Activated CD4-positive, alpha-beta memory T cell treated with anti-CD3 and anti-CD28 coated beads for 36 hours (primary cell): ENCODE data around the gene ARG2. TPM values are rescaled to one million over a fixed set of nuclear protein-coding genes. Genes with fewer than 3 reads are reported as not detected.
A peak's percentile ranks its signal among the peaks of the same experiment; 100 is the strongest.
"Not testable (repeated sequence)": the region's sequence is repeated elsewhere in the genome, so short reads cannot be mapped to it uniquely, and the experiment has no call there.

Source experiments
- CTCF ChIA-PET: fragments of 350-600 bp; sonication (Branson Sonifier 250); formaldehyde crosslinking; loops from one replicate; lab custom pipeline; 2021; ENCODE audit warnings: antibody characterized with exemption, inconsistent platforms; lab: Charles Lee
- POLR2A ChIA-PET: fragments of 350-600 bp; sonication (Branson Sonifier 250); formaldehyde crosslinking; loops from one replicate; lab custom pipeline; 2021; ENCODE audit warnings: antibody characterized with exemption; lab: Charles Lee
- DNase-seq: peaks from one replicate; pipeline ENCODE4 v3.0.0-alpha.2; 2020
- H3K27ac Mint-ChIP-seq: one replicate; pipeline ENCODE4 v1.8.0; 2021; ENCODE audit warnings: mixed read lengths
- H3K27me3 Mint-ChIP-seq: one replicate; pipeline ENCODE4 v1.8.0; 2021; ENCODE audit warnings: mixed read lengths
- H3K36me3 Mint-ChIP-seq: one replicate; pipeline ENCODE4 v1.8.0; 2021; ENCODE audit warnings: mixed read lengths
- H3K4me1 Mint-ChIP-seq: one replicate; pipeline ENCODE4 v1.8.0; 2021; ENCODE audit warnings: low read depth, mixed read lengths
- H3K4me3 Mint-ChIP-seq: one replicate; pipeline ENCODE4 v1.8.0; 2021; ENCODE audit warnings: mild to moderate bottlenecking, mixed read lengths
- H3K9me3 Mint-ChIP-seq: one replicate; pipeline ENCODE4 v1.8.0; 2021; ENCODE audit warnings: mixed read lengths
- intact Hi-C: fragments of 100-400 bp; cut with micrococcal nuclease; formaldehyde crosslinking; loops from one replicate; pipeline ENCODE4 v1.15.1; 2023
- total RNA-seq, 2 experiments: library from RNA; stranded (reverse); gene quantifications; one replicate each; pipeline ENCODE4 v1.2.3, GENCODE V29; 2021

The ARG2 gene
- total RNA-seq, 2 experiments from 2014 or later, result 6.8 to 7.6 TPM

DNA sequence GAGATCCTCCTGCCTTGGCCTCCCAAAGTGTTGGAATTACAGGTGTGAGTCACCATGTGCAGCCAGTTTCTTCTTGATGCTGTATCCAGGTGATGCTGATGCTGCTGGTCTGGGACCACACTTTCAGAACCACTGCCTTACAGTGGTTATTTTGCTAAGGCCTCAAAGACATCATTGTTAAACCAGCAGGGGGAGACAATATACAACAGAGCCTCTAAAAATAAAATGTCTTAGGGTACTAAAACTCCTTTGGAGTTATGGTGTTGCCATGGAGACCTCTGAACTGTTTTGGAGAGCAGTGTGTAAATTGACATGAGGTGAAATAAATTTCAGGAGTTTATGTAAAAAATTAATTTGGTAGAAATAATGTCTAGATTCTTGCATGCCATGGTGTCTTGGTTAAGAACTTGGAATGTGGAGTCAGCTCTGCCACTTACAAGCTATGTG, 1.1 kb upstream of the ARG2 start:
- CTCF ChIA-PET, result interaction anchor here (0.6 to 4.7 kb wide), 29 partner anchors 8 to 258 kb away, joined by 3 to 149 read pairs (median 4); partner anchors contain the start of genes ATP6V1D, EIF2S1, PIGH and PLEKHH1
- intact Hi-C loops, result loop anchor here (1.0 to 2.0 kb wide), 5 partner anchors 18 to 202 kb away; partner anchors contain the start of genes PIGH and RDH11
- H3K36me3 Mint-ChIP-seq, result no peaks in the 10 kb centered on the region
- peak; percentile 22 for DNase-seq
- peaks cover 26% of the 10 kb centered on the region for H3K4me1 Mint-ChIP-seq
- H3K27me3 Mint-ChIP-seq, result peaks cover 13% of the 10 kb centered on the region
- peak overlapping the region; percentile 84 for H3K4me3 Mint-ChIP-seq
- no peaks in the 10 kb centered on the region for H3K9me3 Mint-ChIP-seq
- no peak overlapping the region for H3K27ac Mint-ChIP-seq
- POLR2A ChIA-PET, result interaction anchor here (0.8 kb wide), 1 partner anchor 77 kb away, joined by 4 read pairs; the partner anchor contains the start of gene RDH11

- peaks cover 2% of the 10 kb centered on the region for H3K36me3 Mint-ChIP-seq
- intact Hi-C loops, result no loop called here
- H3K4me3 Mint-ChIP-seq, result peak overlapping the region; percentile 84
- ChIA-PET POLR2A (interaction anchor here (0.7 to 1.7 kb wide), 4 partner anchors 20 to 75 kb away, joined by 3 to 6 read pairs (median 4); partner anchors contain the start of genes PIGH and RDH11), CTCF (interaction anchor here (1.1 to 4.7 kb wide), 3 partner anchors 47 to 85 kb away, joined by 4 to 149 read pairs (median 92); no protein-coding TSS in a partner anchor)
- no peak overlapping the region for H3K27ac Mint-ChIP-seq
- H3K4me1 Mint-ChIP-seq, result peaks cover 26% of the 10 kb centered on the region
- H3K9me3 Mint-ChIP-seq, result no peaks in the 10 kb centered on the region
- peak; percentile 16 for DNase-seq
- H3K27me3 Mint-ChIP-seq, result peaks cover 15% of the 10 kb centered on the region
Measured at GRCh38 chr14:67620217-67620785, 581 bp downstream of the ARG2 start.

DNA sequence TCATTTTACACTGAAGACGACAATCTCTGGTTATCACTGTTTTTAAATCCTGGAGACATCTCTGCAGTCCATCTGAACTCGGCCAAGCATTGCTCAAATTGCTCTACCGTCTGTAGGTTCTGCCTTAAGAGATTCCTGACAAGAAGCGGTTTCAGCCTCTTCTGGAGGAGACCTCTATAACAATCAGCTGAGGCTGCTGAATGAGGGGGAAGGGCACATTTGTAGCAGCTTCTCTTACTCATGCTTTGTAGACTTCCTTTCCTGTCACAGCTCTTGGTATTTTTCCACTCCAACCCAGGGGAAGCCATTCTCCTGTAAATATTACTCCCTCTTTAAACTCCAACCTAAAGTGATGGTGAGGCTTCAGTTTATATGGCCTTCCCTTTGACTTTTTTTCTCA, 3.0 kb downstream of the ARG2 start:
- POLR2A ChIA-PET, result no interaction called here
- Mint-ChIP-seq H3K4me3 (no peak overlapping the region), H3K36me3 (peaks cover 2% of the 10 kb centered on the region), H3K27me3 (peaks cover 15% of the 10 kb centered on the region), H3K27ac (no peak overlapping the region), H3K9me3 (no peaks in the 10 kb centered on the region), H3K4me1 (peaks cover 26% of the 10 kb centered on the region)
- DNase-seq, result peak; percentile 24
- intact Hi-C loops, result loop anchor here (2.0 kb wide), 1 partner anchor 20 kb away; no protein-coding TSS in a partner anchor
- CTCF ChIA-PET, result interaction anchor here (1.2 kb wide), 1 partner anchor 82 kb away, joined by 6 read pairs; no protein-coding TSS in a partner anchor

GRCh38 chr14:67623114-67623513, 3.4 kb downstream of the ARG2 start:
- CTCF ChIA-PET, result interaction anchor here (1.2 kb wide), 1 partner anchor 81 kb away, joined by 6 read pairs; no protein-coding TSS in a partner anchor
- DNase-seq, result no peak
- Mint-ChIP-seq H3K4me3 (no peak overlapping the region), H3K4me1 (peaks cover 26% of the 10 kb centered on the region), H3K27ac (no peak overlapping the region), H3K27me3 (peaks cover 15% of the 10 kb centered on the region), H3K9me3 (no peaks in the 10 kb centered on the region), H3K36me3 (peaks cover 2% of the 10 kb centered on the region)
- POLR2A ChIA-PET, result no interaction called here
- intact Hi-C loops, result loop anchor here (2.0 kb wide), 1 partner anchor 20 kb away; no protein-coding TSS in a partner anchor

DNA sequence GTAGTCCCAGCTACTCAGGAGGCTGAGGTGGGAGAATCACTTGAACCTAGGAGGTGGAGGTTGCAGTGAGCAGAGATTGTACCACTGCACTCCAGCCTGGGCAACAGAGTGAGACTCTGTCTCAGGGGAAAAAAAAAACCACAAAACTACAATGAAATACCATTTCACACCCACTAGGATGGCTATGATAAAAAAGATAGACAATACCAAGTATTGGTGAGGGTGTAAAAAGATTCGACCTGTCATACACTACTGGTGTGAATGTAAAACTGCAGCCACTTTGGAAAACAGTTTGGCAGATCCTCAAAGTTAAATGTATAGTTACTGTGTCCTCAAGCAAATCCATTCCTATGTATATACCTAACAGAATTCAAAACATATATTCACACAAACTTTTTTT, 6.4 kb downstream of the ARG2 start:
- H3K36me3 Mint-ChIP-seq, intact Hi-C loops, CTCF ChIA-PET, H3K4me3 Mint-ChIP-seq, H3K27ac Mint-ChIP-seq, H3K4me1 Mint-ChIP-seq, H3K27me3 Mint-ChIP-seq, DNase-seq, H3K9me3 Mint-ChIP-seq, POLR2A ChIA-PET: not testable (repeated sequence)

DNA sequence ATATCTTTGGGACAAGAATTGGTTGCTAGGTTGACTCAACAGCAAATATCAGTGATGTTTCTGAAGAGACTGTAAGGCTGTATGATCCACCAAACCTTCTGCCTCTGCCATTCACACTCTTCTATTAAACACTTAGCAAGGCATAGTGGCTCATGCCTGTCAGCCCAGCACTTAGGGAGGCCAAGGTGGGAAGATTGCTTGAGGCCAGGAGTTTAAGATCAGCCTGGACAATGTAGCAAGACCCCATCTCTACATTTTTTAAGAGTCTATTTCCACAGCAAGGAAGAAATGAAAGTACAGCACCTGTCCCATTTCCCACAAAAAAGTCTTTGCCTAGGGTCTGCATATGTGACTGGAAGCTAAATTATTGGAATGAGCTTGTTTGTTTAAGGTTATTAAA, 7.8 kb downstream of the ARG2 start:
- Mint-ChIP-seq H3K27me3 (peaks cover 4% of the 10 kb centered on the region), H3K4me3 (no peak overlapping the region), H3K9me3 (no peaks in the 10 kb centered on the region), H3K4me1 (peaks cover 8% of the 10 kb centered on the region), H3K36me3 (peaks cover 2% of the 10 kb centered on the region), H3K27ac (no peak overlapping the region)
- POLR2A ChIA-PET, result no interaction called here
- intact Hi-C loops, result no loop called here
- CTCF ChIA-PET, result interaction anchor here (0.8 to 1.2 kb wide), 3 partner anchors 8 to 77 kb away, joined by 3 to 7 read pairs (median 3); partner anchors contain the start of genes ARG2 and PIGH
- DNase-seq, result no peak

GRCh38 chr14:67630186-67630585, 10.5 kb downstream of the ARG2 start:
- intact Hi-C loops, result no loop called here
- ChIA-PET CTCF (no interaction called here), POLR2A (no interaction called here)
- Mint-ChIP-seq H3K36me3 (no peaks in the 10 kb centered on the region), H3K4me3 (no peak overlapping the region), H3K9me3 (no peaks in the 10 kb centered on the region), H3K27ac (no peak overlapping the region), H3K4me1 (no peaks in the 10 kb centered on the region), H3K27me3 (no peaks in the 10 kb centered on the region)
- DNase-seq, result no peak

DNA sequence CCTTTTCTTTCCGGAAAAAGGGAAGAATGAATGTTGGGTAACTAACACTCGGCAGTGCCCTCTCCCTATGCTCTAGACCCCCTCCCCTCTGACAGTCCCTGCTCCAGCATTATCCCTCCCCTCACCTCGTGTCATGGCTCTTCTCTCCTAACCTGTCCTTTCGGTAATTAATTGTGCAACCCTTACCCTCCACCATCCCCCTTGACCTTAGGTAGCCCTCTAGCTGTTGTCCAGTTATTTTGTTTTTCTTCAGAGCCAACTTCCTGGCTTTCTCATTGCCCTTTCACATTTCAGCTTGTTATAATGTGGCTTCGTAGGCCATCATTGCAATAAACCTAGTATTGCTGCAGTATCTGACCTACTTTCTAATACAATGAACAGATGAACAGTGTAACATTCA, 11.2 kb downstream of the ARG2 start:
- ChIA-PET CTCF (interaction anchor here (0.9 to 1.4 kb wide), 3 partner anchors 12 to 74 kb away, joined by 3 to 5 read pairs (median 4); partner anchors contain the start of gene PIGH), POLR2A (interaction anchor here (0.8 to 1.3 kb wide), 2 partner anchors 44 to 200 kb away, joined by 3 read pairs; no protein-coding TSS in a partner anchor)
- Mint-ChIP-seq H3K36me3 (no peaks in the 10 kb centered on the region), H3K27ac (no peak overlapping the region), H3K9me3 (no peaks in the 10 kb centered on the region), H3K4me1 (no peaks in the 10 kb centered on the region), H3K4me3 (no peak overlapping the region), H3K27me3 (no peaks in the 10 kb centered on the region)
- intact Hi-C loops, result no loop called here
- no peak for DNase-seq

GRCh38 chr14:67633451-67634147, 13.9 kb downstream of the ARG2 start:
- CTCF ChIA-PET, result interaction anchor here (0.8 kb wide), 1 partner anchor 206 kb away, joined by 3 read pairs; no protein-coding TSS in a partner anchor
- Mint-ChIP-seq H3K4me1 (no peaks in the 10 kb centered on the region), H3K9me3 (no peaks in the 10 kb centered on the region), H3K27ac (no peak overlapping the region), H3K4me3 (no peak overlapping the region), H3K36me3 (no peaks in the 10 kb centered on the region), H3K27me3 (no peaks in the 10 kb centered on the region)
- POLR2A ChIA-PET, result interaction anchor here (0.5 kb wide), 1 partner anchor 38 kb away, joined by 3 read pairs; no protein-coding TSS in a partner anchor
- no peak for DNase-seq
- intact Hi-C loops, result no loop called here

GRCh38 chr14:67636361-67636919, 16.7 kb downstream of the ARG2 start:
- Mint-ChIP-seq H3K9me3 (no peaks in the 10 kb centered on the region), H3K4me3 (no peak overlapping the region), H3K36me3 (no peaks in the 10 kb centered on the region), H3K27ac (no peak overlapping the region), H3K4me1 (no peaks in the 10 kb centered on the region), H3K27me3 (no peaks in the 10 kb centered on the region)
- POLR2A ChIA-PET, result no interaction called here
- intact Hi-C loops, result no loop called here
- CTCF ChIA-PET, result interaction anchor here (1.0 to 1.2 kb wide), 2 partner anchors 30 to 67 kb away, joined by 3 to 4 read pairs; no protein-coding TSS in a partner anchor
- DNase-seq, result no peak

DNA sequence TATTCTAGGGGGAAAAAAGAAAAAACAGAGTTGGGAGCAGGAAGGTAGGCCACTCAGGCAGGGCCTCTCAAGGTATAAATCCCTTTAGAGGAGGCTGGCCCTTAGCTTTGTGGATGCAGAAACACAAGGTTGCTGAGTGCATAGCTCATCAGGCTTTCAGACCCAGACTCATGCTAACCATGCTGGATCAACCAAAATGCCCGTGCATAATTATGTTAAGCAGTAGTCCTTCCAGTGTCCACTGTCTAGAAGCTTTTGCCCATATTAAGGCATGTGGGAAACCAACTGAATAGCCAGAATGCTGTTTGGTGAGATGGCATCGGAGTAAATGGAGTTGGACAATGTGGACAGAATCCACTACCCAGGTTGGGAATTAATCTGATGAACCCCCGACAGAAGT, 18.9 kb downstream of the ARG2 start:
- POLR2A ChIA-PET, result no interaction called here
- no peak overlapping the region for H3K27ac Mint-ChIP-seq
- peaks cover 13% of the 10 kb centered on the region for H3K4me1 Mint-ChIP-seq
- CTCF ChIA-PET, result no interaction called here
- H3K4me3 Mint-ChIP-seq, result no peak overlapping the region
- no peaks in the 10 kb centered on the region for H3K36me3 Mint-ChIP-seq
- no peak for DNase-seq
- intact Hi-C loops, result no loop called here
- no peaks in the 10 kb centered on the region for H3K27me3 Mint-ChIP-seq
- no peaks in the 10 kb centered on the region for H3K9me3 Mint-ChIP-seq
